Measurements from ENCODE around the gene NHLRC4.

Gene NHLRC4

GRCh38 chr16:578870-579405, 12.1 kb downstream of the NHLRC4 start:
- DNase-seq (ENCODE audit: extremely low spot score, insufficient read length, low read depth) (peak; percentile 65), FAIRE-seq (peak; percentile 72)

- no peak for DNase-seq (ENCODE audit: extremely low spot score, insufficient read length, low read depth)
- FAIRE-seq = no peak
These were observed 13.5 kb downstream of the NHLRC4 start for GRCh38 chr16:580141-580945.

- no peak for FAIRE-seq
- DNase-seq (ENCODE audit: extremely low spot score, insufficient read length, low read depth) = no peak
These were observed 14.2 kb downstream of the NHLRC4 start for GRCh38 chr16:580946-581498.

- FAIRE-seq (no peak), DNase-seq (ENCODE audit: extremely low spot score, insufficient read length, low read depth) (no peak)
These were observed 15.4 kb downstream of the NHLRC4 start for GRCh38 chr16:582218-582613.

GRCh38 chr16:582614-583331, 16.0 kb downstream of the NHLRC4 start:
- FAIRE-seq = no peak
- DNase-seq (ENCODE audit: extremely low spot score, insufficient read length, low read depth) = no peak

- no peak for DNase-seq (ENCODE audit: extremely low spot score, insufficient read length, low read depth)
- no peak for FAIRE-seq
These were observed 16.6 kb downstream of the NHLRC4 start for GRCh38 chr16:583470-583814.

GRCh38 chr16:583815-584591, 17.2 kb downstream of the NHLRC4 start:
- no peak for FAIRE-seq
- DNase-seq (ENCODE audit: extremely low spot score, insufficient read length, low read depth) = no peak

GRCh38 chr16:585351-585750, 18.5 kb downstream of the NHLRC4 start:
- FAIRE-seq (no peak), DNase-seq (ENCODE audit: extremely low spot score, insufficient read length, low read depth) (no peak)

- FAIRE-seq (no peak), DNase-seq (ENCODE audit: extremely low spot score, insufficient read length, low read depth) (no peak)
These were observed 19.3 kb downstream of the NHLRC4 start for GRCh38 chr16:586047-586644.

GRCh38 chr16:586645-587590, 20.1 kb downstream of the NHLRC4 start:
- FAIRE-seq (no peak), DNase-seq (ENCODE audit: extremely low spot score, insufficient read length, low read depth) (no peak)

- no peak for DNase-seq (ENCODE audit: extremely low spot score, insufficient read length, low read depth)
- no peak for FAIRE-seq
These were observed 21.8 kb downstream of the NHLRC4 start for GRCh38 chr16:588639-588888.

- FAIRE-seq = no peak
- peak; percentile 81 for DNase-seq (ENCODE audit: extremely low spot score, insufficient read length, low read depth)
These were observed 22.3 kb downstream of the NHLRC4 start for GRCh38 chr16:588889-589657.

- peak; percentile 90 for FAIRE-seq
These were observed 22.9 kb downstream of the NHLRC4 start, which contains the start of gene RAB40C for GRCh38 chr16:589658-590187. RAB40C (plus strand) TSS chr16:590066; CDS start chr16:590292, 226 bp downstream.

GRCh38 chr16:590188-590814, 23.5 kb downstream of the NHLRC4 start:
- DNase-seq (ENCODE audit: extremely low spot score, insufficient read length, low read depth) (no peak), FAIRE-seq (no peak)

More at GRCh38 chr16:589658-590187, 22.9 kb downstream of the NHLRC4 start, which contains the start of gene RAB40C:
- DNase-seq (ENCODE audit: extremely low spot score, insufficient read length, low read depth) = peak; percentile 94

GRCh38 chr16:590815-591200, 24.0 kb downstream of the NHLRC4 start:
- FAIRE-seq (no peak), DNase-seq (ENCODE audit: extremely low spot score, insufficient read length, low read depth) (no peak)

- DNase-seq (ENCODE audit: extremely low spot score, insufficient read length, low read depth) (no peak), FAIRE-seq (no peak)
These were observed 24.4 kb downstream of the NHLRC4 start for GRCh38 chr16:591231-591630.

GRCh38 chr16:591892-592517, 25.2 kb downstream of the NHLRC4 start:
- DNase-seq (ENCODE audit: extremely low spot score, insufficient read length, low read depth) (no peak), FAIRE-seq (no peak)

Data from GM18507 (cell line).